HG02973 (cell line): ENCODE data around the gene IL17C.
"Not testable (repeated sequence)": the region's sequence is repeated elsewhere in the genome, so short reads cannot be mapped to it uniquely, and the experiment has no call there.

Source experiments
- ATAC-seq: cut with Tn5 transposase; IDR thresholded peaks from one replicate; pipeline ENCODE4 v1.9.1; 2021; ENCODE audit warnings: moderate library complexity; ENCODE audit not compliant: unreplicated experiment

IL17C gene

DNA sequence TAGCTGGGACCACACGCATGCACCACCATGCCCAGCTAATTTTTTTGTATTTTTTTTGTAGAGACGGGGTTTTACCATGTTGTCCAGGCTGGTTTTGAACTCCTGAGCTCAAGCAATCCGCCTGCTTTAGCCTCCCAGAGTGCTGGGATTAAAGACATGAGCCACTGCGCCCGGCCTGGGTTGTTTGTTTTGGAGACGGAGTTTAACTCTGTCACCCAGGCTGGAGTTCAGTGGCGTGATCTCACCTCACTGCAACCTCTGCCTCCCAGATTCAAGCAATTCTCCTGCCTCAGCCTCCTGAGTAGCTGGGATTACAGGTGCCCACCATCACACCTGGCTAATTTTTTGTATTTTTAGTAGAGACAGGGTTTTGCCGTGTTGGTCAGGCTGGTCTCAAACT lies 28.9 kb upstream of the IL17C start:
- ATAC-seq, result not testable (repeated sequence)

DNA sequence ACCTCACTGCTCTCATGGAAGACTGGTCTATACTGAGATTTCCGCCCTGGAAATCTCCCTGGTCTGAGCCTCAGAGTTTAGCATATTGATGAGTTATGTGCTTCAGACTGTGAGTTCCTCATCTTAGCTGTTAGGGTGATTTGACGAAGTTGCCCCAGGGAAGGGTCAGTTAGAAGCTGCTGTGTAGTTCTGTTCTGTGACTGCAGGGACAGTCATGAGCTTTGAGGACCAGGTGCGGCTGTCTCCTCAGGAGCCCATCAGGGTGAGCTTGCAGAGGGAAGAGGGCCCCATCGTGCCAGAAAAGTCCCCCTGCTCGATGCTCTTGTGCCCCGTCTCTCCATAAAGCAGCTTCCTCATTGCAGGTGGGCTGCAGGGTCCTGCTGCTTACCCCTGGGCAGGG lies 28.3 kb upstream of the IL17C start:
- ATAC-seq, result no peak

DNA sequence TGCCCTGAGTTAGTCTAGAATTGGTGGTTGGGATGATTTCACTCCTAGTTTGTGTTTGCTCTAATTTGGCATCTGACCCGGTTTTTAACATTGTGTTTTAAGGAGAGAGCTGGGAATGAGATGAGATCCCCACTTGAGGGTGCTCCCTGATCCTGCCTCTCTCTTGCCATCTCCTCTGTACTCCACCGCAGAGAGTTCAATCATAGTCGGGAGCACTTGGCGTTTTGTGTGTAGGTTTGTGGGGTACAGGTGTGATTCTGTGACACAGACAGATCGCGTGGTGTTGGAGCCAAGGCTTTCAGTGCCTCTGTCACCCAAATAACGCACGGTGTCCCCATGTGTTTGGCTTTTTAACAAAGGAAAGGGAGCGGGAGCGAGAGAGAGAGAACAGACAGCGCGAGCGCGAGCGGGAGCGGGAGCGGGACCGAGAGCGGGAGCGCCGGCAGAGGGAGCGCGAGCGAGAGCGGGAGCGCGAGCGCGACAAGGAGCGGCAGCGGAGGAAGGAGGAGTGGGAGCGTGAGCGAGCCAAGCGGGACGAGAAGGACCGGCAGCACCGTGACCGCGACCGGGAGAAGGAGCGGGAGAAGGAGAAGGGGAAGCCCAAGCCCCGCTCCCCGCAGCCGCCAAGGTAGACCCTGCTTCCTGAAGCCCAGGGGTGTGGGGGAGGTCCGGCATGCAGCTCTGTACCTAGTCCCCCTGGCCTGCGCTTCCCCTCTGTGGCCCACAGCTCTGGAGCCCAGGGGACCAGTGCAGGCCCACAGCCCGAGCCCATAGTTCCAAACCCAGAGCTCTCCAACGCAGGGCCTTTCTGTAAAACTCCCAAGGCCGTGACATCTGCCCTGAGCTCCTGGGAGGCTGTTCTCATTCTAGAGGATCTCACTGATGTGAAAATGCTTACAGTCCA lies 27.2 kb upstream of the IL17C start:
- ATAC-seq, result no peak

DNA sequence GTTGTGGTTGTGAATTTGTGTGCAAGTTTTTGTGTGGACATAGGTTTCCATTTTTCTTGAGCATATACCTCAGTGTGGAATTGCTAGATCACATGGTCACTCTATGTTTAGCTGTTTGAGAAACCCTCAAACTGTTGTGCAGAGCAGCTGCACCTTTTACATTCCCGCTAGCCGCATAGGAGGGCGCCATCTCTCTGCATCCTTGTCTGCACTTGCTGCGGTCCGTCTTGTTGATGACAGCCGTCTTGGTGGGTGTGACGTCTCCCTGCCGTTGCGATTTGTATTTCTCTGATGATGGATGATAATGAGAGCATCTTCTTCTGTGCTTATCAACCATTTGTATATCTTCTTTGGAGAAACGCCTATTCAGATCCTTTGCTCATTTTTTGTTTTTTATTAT lies 25.1 kb upstream of the IL17C start:
- ATAC-seq, result no peak

DNA sequence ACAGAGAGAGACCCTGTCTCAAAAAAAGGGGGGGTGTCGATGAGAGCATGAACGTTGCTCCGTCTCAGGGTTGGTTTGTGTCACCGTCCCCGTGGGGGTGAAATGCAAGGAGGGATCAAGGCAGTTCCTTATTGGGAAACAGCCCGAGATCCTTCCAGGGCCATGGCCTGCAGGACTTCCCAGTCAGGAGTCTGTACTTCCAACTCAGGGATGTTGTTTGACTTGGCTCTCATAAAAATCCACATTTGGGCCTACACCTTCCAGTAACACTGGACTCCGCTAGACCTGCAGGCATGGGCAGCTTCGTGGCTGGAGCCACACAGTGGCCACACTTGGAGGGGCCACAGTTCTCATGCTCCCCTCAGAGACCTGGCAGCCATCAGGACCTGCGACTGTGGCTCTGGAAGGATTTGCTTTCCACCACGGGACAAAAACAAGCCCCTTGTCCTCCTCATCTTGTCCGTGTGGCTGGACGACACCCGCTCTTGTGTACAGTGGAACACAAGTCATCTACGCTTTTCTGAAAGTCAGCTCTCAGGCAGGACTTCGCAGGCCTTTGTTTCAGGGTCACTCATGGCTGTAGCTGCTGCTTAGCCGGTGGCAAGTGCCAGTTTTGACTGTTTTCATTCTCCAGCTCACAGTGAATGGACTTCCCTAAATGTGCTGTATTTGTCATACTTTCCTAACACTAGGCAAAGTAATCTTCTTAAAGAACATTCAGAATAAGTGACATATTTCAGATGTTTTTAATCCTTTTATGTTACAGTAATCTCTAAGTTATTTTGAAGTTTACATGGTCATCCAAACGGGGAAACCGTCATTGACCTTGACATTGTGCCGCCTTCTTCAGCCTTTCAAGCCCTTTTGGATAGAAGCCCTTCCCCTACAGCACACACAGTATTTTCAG lies 24.2 kb upstream of the IL17C start:
- ATAC-seq, result no peak

DNA sequence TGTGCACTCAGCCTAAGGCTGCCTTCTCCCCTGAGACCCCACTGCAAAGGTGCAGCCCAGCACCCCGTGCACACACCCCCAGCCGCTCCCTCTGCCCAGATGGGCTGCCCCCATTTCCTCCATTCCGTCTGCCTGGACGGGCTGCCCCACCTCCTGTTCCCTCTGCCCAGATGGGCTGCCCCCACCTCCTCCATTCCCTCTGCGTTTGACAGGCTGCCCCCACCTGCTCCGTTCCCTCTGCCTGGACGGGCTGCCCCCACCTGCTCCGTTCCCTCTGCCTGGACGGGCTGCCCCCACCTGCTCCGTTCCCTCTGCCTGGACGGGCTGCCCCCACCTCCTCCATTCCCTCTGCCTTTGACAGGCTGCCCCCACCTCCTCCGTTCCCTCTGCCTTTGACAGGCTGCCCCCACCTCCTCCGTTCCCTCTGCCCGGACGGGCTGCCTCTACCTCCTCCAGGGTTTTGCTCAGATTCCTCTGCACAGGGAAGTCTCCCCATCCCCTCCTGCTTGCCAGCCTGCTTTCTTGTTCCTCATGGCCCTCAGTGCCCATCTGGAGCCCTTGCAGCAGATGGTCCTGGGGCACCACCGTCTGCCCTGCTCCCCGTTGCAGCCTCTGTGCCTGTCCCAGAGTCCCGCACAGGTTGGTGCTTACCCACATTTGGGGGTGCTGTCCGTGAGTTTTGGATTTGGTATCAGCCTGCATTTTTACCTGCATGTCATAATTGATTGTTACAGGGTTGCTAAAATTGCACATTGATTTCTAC lies 23.4 kb upstream of the IL17C start:
- ATAC-seq, result no peak

DNA sequence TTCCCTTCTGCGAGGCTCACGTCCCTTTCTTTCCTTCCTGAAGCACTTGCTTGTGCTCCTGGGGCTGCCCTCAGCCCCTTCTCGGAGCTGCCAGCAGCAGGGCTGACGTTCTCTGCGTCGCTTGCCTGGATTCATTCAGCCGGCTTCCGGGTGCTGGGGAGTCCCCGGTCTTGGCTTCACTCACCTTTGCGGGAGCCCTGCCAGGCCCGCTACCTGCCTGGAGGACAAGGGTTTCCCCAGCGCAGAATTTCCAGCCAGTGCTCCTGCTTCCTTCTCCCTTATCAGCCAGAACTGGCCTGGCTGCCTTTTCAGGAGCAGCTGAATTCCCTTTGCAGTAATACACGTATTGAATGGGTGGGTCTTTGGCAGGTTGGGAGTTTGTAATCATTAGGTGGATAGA lies 22.1 kb upstream of the IL17C start:
- no peak for ATAC-seq

DNA sequence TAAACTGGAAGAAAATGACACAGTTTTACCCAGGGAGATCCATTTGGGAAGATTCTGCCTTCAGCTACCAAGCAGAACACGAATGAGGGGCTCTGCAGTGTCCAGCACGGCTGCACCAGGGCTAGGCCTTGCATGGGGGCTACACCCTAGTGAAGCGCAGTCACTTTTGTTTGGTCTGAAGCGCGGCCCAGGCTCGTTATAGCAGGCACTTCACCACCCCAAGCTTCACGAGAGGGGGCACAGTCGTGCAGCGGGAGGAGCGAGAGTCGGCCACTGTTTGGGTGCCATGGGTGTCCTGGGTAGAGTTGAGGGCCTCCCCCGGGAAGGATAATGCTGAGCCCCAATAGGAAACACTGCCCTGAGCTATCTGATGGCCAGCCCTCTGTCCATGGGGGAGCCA lies 21.6 kb upstream of the IL17C start:
- no peak for ATAC-seq

DNA sequence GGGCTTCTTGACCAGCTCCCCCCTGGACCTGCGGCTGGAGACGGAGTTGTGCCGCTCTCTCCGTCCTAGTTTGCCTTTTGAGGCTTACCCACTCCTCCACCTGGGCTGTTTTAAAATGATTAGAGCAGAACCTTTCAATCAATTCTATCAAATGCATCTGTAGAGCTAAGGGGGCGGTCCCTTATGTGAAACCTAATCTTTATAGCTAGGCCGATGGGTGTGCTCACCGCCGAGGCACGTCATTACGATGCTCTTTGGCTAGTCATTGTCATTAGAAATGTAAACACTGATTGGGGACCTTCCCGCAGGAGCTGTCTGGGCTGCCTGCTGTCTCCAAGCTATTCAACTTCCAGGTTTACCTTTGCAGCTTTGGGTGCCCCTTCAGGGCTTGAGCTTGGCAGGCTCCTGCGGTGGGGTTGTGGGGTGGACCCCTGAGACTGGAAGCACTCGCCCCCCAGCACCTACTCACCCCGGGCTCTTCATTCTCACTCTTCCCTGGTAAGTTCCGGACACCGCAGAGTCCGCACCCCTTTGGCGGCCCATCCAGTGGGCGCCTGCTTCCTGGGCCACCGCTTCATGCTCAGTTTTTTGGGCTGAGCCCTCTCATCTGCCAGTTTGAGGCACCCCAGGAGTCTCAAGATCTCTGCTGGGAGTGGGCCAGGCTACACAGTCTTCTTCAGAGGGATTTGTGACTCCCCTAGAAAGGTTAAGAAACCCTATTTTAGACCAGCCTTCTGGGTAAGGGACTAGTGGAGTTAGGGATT lies 20.9 kb upstream of the IL17C start:
- ATAC-seq, result no peak

DNA sequence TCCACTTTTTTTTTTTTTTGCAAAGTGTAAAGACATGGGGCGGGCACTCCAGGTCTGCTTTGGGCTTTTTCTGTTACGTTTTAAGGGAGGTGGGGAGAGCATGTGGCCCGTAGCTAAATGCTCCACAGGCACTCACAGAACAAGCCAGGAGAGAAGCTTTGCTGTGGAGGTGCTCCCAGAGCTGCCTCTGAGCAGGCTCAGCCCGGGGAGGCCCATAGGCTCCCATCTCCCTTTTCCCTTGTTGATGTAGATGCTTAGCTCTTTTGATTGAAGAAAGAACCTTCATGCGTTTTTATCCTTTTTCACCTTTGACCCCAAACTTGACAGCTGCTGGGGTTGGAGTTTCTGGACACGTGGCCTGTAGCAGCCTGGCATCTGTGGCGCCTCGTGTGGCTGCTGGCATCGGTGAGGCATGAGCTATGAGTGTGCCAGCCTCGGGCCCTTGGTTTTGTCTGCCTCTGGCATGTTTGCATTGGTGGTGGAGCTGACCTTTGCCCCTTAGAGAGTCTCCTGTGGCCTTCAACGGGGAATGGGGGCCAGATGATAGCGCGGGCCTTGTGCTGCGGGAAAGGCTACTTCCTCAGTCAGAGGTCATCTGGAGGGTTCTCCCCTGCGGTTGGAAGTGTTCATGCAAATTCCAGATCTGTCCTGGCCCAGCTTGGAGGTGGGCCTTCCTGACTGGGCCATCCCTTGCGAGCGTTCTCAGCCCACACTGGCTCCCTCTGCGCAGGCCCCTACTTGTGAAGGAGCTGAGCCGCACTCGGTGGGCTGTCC lies 20.0 kb upstream of the IL17C start:
- ATAC-seq, result no peak

DNA sequence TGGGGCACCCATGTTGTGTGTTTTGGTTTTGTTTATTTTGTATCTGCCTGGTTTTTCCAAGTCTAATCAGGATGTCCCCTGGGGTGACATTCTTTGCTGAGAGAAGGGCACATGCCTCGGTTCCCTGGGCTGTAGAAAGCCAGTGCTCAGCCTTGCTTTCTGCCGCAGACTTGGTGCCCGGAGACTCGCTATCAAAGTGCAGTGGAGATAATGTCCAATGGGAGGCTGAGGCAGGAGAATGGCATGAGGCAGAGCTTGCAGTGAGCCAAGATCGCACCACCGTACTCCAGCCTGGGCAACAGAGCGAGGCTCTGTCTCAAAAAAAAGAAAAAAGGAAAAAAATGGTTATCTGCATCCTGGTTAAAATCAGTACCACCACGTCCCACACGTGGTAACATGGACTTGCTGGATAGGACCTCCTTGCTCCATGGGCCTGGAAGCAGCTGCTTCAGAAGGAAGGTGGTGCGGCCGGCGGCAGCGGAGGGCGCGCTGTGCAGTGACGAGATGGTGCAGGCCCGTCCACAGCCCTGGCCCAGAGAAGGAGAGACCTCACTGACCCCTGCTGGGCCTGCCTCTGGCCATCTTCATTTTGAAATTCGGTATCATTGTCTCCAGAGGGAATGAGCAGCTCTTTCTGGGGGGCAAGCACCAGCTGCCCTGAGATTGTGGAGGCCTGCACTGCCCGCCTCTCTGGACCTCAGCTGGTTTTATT lies 19.3 kb upstream of the IL17C start:
- no peak for ATAC-seq

DNA sequence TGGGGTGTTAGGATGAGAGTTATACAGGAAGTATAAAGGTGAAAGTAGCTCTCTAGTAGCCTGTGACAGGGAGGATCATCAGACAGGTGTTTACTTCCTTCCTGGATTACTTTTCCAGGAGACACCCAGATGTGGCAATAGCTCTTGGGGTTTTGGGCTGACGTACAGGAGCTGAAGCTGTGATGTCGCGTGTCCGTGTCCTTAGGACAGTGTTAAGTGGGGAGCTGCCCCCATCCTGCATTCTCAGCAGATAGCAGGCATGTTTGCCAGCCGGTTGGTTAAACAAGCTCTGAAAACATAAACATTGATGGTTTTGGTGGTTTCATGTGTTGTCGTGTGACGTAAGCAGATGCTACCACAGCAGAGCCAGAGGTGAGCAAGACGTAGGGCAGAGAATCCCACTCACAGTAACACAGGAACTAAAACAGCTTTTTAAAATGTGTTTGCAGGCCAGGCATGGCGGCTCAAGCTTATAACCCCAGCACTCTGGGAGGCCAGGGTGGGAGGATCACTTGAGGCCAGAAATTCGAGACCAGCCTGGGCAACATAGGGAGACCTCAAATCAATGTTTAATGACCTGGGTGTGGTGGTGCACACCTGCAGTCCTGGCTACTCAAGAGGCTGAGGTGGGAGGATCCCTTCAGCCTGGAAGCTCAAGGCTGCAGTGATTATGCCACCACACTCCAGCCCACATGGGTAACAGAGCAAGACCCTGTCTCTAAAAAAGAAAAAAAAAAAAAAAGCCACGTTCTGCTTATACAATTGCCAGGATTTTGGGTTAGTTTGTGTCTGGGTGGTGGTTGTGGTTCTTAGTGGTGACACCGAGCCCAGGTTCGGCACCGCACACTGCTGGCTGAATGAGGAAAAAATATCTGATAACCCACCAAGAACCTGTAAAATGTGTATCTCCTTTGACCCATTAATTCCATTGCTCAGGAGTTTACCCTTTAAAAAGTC lies 18.2 kb upstream of the IL17C start:
- ATAC-seq, result no peak

DNA sequence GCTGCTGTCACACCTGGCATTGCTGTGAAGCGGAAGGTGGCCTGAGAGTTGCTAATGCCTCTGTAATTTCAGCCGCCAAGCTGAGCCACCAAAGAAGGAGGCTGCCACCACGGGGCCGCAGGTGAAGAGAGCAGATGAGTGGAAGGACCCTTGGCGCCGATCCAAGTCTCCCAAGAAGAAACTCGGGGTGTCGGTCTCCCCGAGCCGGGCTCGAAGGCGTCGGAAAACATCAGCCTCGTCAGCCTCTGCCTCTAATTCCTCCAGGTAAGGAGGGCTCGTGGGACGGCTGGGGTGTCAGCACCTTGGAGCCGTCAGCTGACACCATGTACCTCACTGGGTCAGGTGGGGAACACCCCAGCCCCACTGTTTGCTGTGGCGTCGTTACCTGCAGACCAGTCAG lies 16.2 kb upstream of the IL17C start:
- ATAC-seq, result no peak

DNA sequence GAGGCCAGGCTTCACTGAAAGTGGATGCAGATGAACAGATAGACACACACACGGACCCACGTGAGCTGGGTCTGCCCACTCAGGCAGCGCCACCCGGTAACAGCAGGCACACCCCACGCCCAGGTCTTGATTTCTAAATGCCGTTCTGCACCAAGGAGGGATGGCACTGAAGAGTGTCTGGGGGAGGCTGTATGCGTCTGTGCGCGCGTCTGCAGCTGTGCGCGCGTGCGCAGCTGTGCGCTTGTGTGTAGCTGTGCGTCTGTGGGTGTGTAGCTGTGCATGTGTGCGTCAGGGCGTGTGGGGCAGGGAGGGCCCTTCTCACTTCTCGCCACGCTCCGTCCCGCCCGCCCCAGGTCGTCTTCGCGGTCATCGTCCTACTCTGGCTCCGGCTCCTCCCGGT lies 15.5 kb upstream of the IL17C start:
- no peak for ATAC-seq

DNA sequence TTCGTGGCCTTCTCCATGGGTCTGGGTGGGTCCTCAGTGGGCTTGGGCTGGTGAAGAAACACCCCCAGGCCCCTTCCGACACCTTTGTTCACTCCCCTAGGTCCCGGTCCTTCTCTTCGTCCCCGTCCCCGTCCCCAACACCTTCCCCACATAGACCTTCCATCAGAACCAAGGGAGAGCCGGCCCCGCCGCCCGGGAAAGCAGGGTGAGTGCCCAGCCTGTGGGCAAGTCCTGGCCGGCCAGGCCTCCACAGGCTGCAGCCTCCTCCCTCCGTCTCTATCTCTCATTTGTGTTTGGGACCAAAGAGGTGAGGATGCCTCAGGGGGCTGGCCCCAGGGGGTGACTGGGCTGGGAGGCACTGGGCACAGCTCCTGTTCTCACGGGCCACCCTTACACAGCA lies 14.5 kb upstream of the IL17C start:
- no peak for ATAC-seq

DNA sequence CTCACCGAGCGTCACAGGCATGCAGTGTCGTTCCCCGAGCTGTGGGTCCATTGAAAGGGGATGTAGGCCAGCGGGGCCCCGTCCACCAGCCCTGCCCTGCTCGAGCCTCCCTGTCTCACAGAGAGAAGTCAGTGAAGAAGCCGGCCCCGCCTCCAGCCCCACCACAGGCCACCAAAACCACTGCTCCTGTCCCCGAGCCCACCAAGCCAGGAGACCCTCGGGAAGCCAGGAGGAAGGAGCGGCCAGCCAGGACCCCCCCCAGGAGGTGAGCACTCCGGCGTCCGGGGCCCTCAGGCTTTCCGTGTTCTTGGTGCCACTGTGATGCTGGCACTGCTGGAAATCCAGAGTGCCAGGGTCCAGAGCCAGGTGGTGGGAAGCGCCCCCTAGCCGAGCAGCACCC lies 13.9 kb upstream of the IL17C start:
- no peak for ATAC-seq

DNA sequence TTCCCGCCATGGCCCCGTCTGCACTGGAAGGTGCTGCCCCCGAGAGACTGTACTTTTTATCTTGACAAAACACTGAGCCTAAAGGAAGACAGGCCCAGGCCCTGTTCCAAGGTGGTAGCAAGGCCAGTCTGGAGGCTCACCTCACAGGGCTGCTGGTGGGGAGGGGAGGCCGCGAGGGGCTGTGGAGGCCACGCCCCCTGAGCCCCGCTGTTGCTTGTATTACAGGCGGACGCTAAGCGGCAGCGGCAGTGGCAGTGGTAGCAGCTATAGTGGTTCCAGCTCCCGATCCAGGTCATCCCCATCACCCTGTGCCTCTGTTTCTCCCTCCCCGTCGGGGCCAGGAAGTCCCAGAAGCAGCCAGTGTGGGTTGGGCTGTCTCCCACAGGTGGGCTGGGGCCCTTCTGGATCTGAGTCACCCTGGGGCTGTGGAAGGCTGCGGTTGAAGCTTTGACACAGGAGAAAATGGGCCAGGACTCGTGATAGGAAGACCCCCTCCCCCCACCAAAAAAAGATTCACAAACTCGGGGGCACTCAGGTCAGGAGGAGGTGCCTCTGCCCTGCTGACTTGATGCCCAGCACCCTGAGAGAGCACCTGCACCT lies 13.3 kb upstream of the IL17C start:
- no peak for ATAC-seq

DNA sequence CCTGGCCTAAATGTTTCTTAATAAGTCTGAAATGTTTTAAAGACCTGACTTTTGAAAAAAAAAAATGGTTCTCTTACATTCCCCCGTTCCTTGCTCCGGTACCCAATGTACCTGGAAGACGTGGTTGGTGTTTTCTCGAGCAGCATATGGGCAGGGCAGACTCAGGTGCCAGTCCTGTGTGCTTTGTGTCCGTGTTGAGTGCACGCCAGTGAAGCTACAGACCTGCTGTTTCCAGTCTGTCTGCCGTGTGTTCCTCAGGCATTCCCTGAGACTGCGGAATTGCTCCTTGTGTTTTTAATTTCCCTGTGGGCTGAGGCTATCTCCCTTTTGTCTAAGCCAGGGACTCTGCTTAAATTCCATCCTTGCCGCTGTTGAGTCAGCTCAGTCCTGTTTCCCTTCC lies 11.7 kb upstream of the IL17C start:
- ATAC-seq, result no peak
